ENCODE measurements around the gene NOTCH1.

NOTCH1 gene

GRCh38 chr9:136451221-136451877 is 94.5 kb downstream of the NOTCH1 start:
- no peak overlapping the region for H2AFZ ChIP-seq (ENCODE audit: low read depth, low read length)
- no peak overlapping the region for H3K9ac ChIP-seq (ENCODE audit: low read depth, low read length)
- TF ChIP-seq EZH2 (IDR thresholded peaks at IDR 0.05; ENCODE audit: borderline replicate concordance, low read depth, low read length, severe bottlenecking) (no peak), CTCF (IDR thresholded peaks at IDR 0.05; ENCODE audit: borderline replicate concordance, extremely low read depth, low read length, poor library complexity, severe bottlenecking) (no peak)
- no peak overlapping the region for H3K4me3 ChIP-seq (ENCODE audit: low read depth in 1 of 2, low read length in 2 of 2)
- no peaks in the 10 kb centered on the region for H3K79me2 ChIP-seq (ENCODE audit: insufficient read depth, low read length)
- H3K4me2 ChIP-seq (ENCODE audit: insufficient read depth, low read length): no peak overlapping the region
- no peak overlapping the region for H3K27ac ChIP-seq (ENCODE audit: low read length)
- ATAC-seq (ENCODE audit: insufficient read depth, low read depth): no peak
- peaks cover 88% of the 10 kb centered on the region for H3K36me3 ChIP-seq (ENCODE audit: insufficient read depth, low read length)
- H3K4me1 ChIP-seq (ENCODE audit: insufficient read depth, low read length): no peaks in the 10 kb centered on the region
- no peaks in the 10 kb centered on the region for H3K9me3 ChIP-seq (ENCODE audit: insufficient read depth, low read length, severe bottlenecking)
- no peaks in the 10 kb centered on the region for H3K27me3 ChIP-seq (ENCODE audit: insufficient read depth, low read length, poor library complexity)
- DNase-seq: no peak
- H4K20me1 ChIP-seq (ENCODE audit: insufficient read depth, low read length): peaks cover 9% of the 10 kb centered on the region

- Histone ChIP-seq H3K36me3 (ENCODE audit: insufficient read depth, low read length) (peaks cover 82% of the 10 kb centered on the region), H3K27me3 (ENCODE audit: insufficient read depth, low read length, poor library complexity) (no peaks in the 10 kb centered on the region), H3K9me3 (ENCODE audit: insufficient read depth, low read length, severe bottlenecking) (no peaks in the 10 kb centered on the region), H3K27ac (ENCODE audit: low read length) (no peak overlapping the region), H3K79me2 (ENCODE audit: insufficient read depth, low read length) (no peaks in the 10 kb centered on the region), H3K9ac (ENCODE audit: low read depth, low read length) (no peak overlapping the region), H4K20me1 (ENCODE audit: insufficient read depth, low read length) (peaks cover 14% of the 10 kb centered on the region), H3K4me1 (ENCODE audit: insufficient read depth, low read length) (no peaks in the 10 kb centered on the region), H2AFZ (ENCODE audit: low read depth, low read length) (no peak overlapping the region), H3K4me2 (ENCODE audit: insufficient read depth, low read length) (no peak overlapping the region), H3K4me3 (ENCODE audit: low read depth in 1 of 2, low read length in 2 of 2) (no peak overlapping the region)
- no peak for DNase-seq
- no peak for ATAC-seq (ENCODE audit: insufficient read depth, low read depth)
- TF ChIP-seq EZH2 (IDR thresholded peaks at IDR 0.05; ENCODE audit: borderline replicate concordance, low read depth, low read length, severe bottlenecking): no peak
- no peak for TF ChIP-seq CTCF (IDR thresholded peaks at IDR 0.05; ENCODE audit: borderline replicate concordance, extremely low read depth, low read length, poor library complexity, severe bottlenecking)
Observed at GRCh38 chr9:136448655-136449054, 97.2 kb downstream of the NOTCH1 start.

GRCh38 chr9:136447173-136447778 is 98.6 kb downstream of the NOTCH1 start:
- ATAC-seq (ENCODE audit: insufficient read depth, low read depth) (no peak), DNase-seq (no peak)
- peaks cover 10% of the 10 kb centered on the region for H4K20me1 ChIP-seq (ENCODE audit: insufficient read depth, low read length)
- no peak overlapping the region for H3K27ac ChIP-seq (ENCODE audit: low read length)
- TF ChIP-seq CTCF (IDR thresholded peaks at IDR 0.05; ENCODE audit: borderline replicate concordance, extremely low read depth, low read length, poor library complexity, severe bottlenecking) (no peak), EZH2 (IDR thresholded peaks at IDR 0.05; ENCODE audit: borderline replicate concordance, low read depth, low read length, severe bottlenecking) (no peak)
- no peak overlapping the region for H3K9ac ChIP-seq (ENCODE audit: low read depth, low read length)
- no peaks in the 10 kb centered on the region for H3K9me3 ChIP-seq (ENCODE audit: insufficient read depth, low read length, severe bottlenecking)
- no peak overlapping the region for H3K4me2 ChIP-seq (ENCODE audit: insufficient read depth, low read length)
- no peaks in the 10 kb centered on the region for H3K4me1 ChIP-seq (ENCODE audit: insufficient read depth, low read length)
- H3K36me3 ChIP-seq (ENCODE audit: insufficient read depth, low read length): peaks cover 89% of the 10 kb centered on the region
- H3K4me3 ChIP-seq (ENCODE audit: low read depth in 1 of 2, low read length in 2 of 2): no peak overlapping the region
- H3K79me2 ChIP-seq (ENCODE audit: insufficient read depth, low read length): no peaks in the 10 kb centered on the region
- no peak overlapping the region for H2AFZ ChIP-seq (ENCODE audit: low read depth, low read length)
- no peaks in the 10 kb centered on the region for H3K27me3 ChIP-seq (ENCODE audit: insufficient read depth, low read length, poor library complexity)

Measured in DND-41 (cell line).